ENCODE data around the gene SMIM10L2A.

Gene SMIM10L2A

GRCh38 chrX:135424469-135424868, 2.7 kb downstream of the SMIM10L2A start:
- H3K9ac ChIP-seq (ENCODE audit: low read length) = no peak overlapping the region
- no peaks in the 10 kb centered on the region for H3K9me3 ChIP-seq (ENCODE audit: control insufficient read depth, low read depth, low read length)
- no peak overlapping the region for H3K4me3 ChIP-seq (ENCODE audit: low read length)

GRCh38 chrX:135425026-135425965, 3.6 kb downstream of the SMIM10L2A start:
- H3K9ac ChIP-seq (ENCODE audit: low read length) = no peak overlapping the region
- no peak overlapping the region for H3K4me3 ChIP-seq (ENCODE audit: low read length)
- H3K4me1 ChIP-seq (ENCODE audit: control insufficient read depth, low read depth, low read length) = no peaks in the 10 kb centered on the region
- H3K36me3 ChIP-seq (ENCODE audit: control insufficient read depth, low read depth, low read length) = no peaks in the 10 kb centered on the region
- no peaks in the 10 kb centered on the region for H3K9me3 ChIP-seq (ENCODE audit: control insufficient read depth, low read depth, low read length)
- H3K27ac ChIP-seq (ENCODE audit: low read length) = no peak overlapping the region
- H3K27me3 ChIP-seq (ENCODE audit: control insufficient read depth, insufficient read depth, low read length) = no peaks in the 10 kb centered on the region

More at GRCh38 chrX:135424469-135424868, 2.7 kb downstream of the SMIM10L2A start:
- Histone ChIP-seq H3K27ac (ENCODE audit: low read length) (no peak overlapping the region), H3K4me1 (ENCODE audit: control insufficient read depth, low read depth, low read length) (no peaks in the 10 kb centered on the region), H3K36me3 (ENCODE audit: control insufficient read depth, low read depth, low read length) (no peaks in the 10 kb centered on the region), H3K27me3 (ENCODE audit: control insufficient read depth, insufficient read depth, low read length) (no peaks in the 10 kb centered on the region)

GRCh38 chrX:135429429-135429828, 7.7 kb downstream of the SMIM10L2A start:
- Histone ChIP-seq H3K36me3 (ENCODE audit: control insufficient read depth, low read depth, low read length) (no peaks in the 10 kb centered on the region), H3K4me1 (ENCODE audit: control insufficient read depth, low read depth, low read length) (no peaks in the 10 kb centered on the region), H3K4me3 (ENCODE audit: low read length) (no peak overlapping the region), H3K27me3 (ENCODE audit: control insufficient read depth, insufficient read depth, low read length) (no peaks in the 10 kb centered on the region), H3K27ac (ENCODE audit: low read length) (no peak overlapping the region), H3K9ac (ENCODE audit: low read length) (no peak overlapping the region), H3K9me3 (ENCODE audit: control insufficient read depth, low read depth, low read length) (peaks cover 5% of the 10 kb centered on the region)

- H3K27me3 ChIP-seq (ENCODE audit: control insufficient read depth, insufficient read depth, low read length) = no peaks in the 10 kb centered on the region
- no peak overlapping the region for H3K9ac ChIP-seq (ENCODE audit: low read length)
- no peak overlapping the region for H3K4me3 ChIP-seq (ENCODE audit: low read length)
- no peaks in the 10 kb centered on the region for H3K36me3 ChIP-seq (ENCODE audit: control insufficient read depth, low read depth, low read length)
- H3K27ac ChIP-seq (ENCODE audit: low read length) = no peak overlapping the region
- H3K4me1 ChIP-seq (ENCODE audit: control insufficient read depth, low read depth, low read length) = no peaks in the 10 kb centered on the region
- H3K9me3 ChIP-seq (ENCODE audit: control insufficient read depth, low read depth, low read length) = peaks cover 5% of the 10 kb centered on the region
These were observed 10.1 kb downstream of the SMIM10L2A start for GRCh38 chrX:135431886-135432285.

GRCh38 chrX:135432453-135432852, 10.7 kb downstream of the SMIM10L2A start:
- H3K27me3 ChIP-seq (ENCODE audit: control insufficient read depth, insufficient read depth, low read length) = no peaks in the 10 kb centered on the region
- no peak overlapping the region for H3K27ac ChIP-seq (ENCODE audit: low read length)
- no peak overlapping the region for H3K9ac ChIP-seq (ENCODE audit: low read length)
- peaks cover 5% of the 10 kb centered on the region for H3K9me3 ChIP-seq (ENCODE audit: control insufficient read depth, low read depth, low read length)
- no peaks in the 10 kb centered on the region for H3K4me1 ChIP-seq (ENCODE audit: control insufficient read depth, low read depth, low read length)
- H3K36me3 ChIP-seq (ENCODE audit: control insufficient read depth, low read depth, low read length) = no peaks in the 10 kb centered on the region
- H3K4me3 ChIP-seq (ENCODE audit: low read length) = no peak overlapping the region

GRCh38 chrX:135432881-135433521, 11.3 kb downstream of the SMIM10L2A start:
- no peak overlapping the region for H3K4me3 ChIP-seq (ENCODE audit: low read length)
- H3K27me3 ChIP-seq (ENCODE audit: control insufficient read depth, insufficient read depth, low read length) = no peaks in the 10 kb centered on the region
- H3K27ac ChIP-seq (ENCODE audit: low read length) = no peak overlapping the region
- H3K36me3 ChIP-seq (ENCODE audit: control insufficient read depth, low read depth, low read length) = no peaks in the 10 kb centered on the region
- no peaks in the 10 kb centered on the region for H3K4me1 ChIP-seq (ENCODE audit: control insufficient read depth, low read depth, low read length)
- no peak overlapping the region for H3K9ac ChIP-seq (ENCODE audit: low read length)
- peaks cover 5% of the 10 kb centered on the region for H3K9me3 ChIP-seq (ENCODE audit: control insufficient read depth, low read depth, low read length)

- no peak overlapping the region for H3K4me3 ChIP-seq (ENCODE audit: low read length)
- H3K36me3 ChIP-seq (ENCODE audit: control insufficient read depth, low read depth, low read length) = no peaks in the 10 kb centered on the region
- H3K9ac ChIP-seq (ENCODE audit: low read length) = no peak overlapping the region
- no peaks in the 10 kb centered on the region for H3K4me1 ChIP-seq (ENCODE audit: control insufficient read depth, low read depth, low read length)
- no peak overlapping the region for H3K27ac ChIP-seq (ENCODE audit: low read length)
- peaks cover 5% of the 10 kb centered on the region for H3K9me3 ChIP-seq (ENCODE audit: control insufficient read depth, low read depth, low read length)
- no peaks in the 10 kb centered on the region for H3K27me3 ChIP-seq (ENCODE audit: control insufficient read depth, insufficient read depth, low read length)
These were observed 11.9 kb downstream of the SMIM10L2A start for GRCh38 chrX:135433531-135434257.

GRCh38 chrX:135434258-135435138, 12.8 kb downstream of the SMIM10L2A start:
- no peak overlapping the region for H3K9ac ChIP-seq (ENCODE audit: low read length)
- H3K9me3 ChIP-seq (ENCODE audit: control insufficient read depth, low read depth, low read length) = peaks cover 5% of the 10 kb centered on the region
- no peaks in the 10 kb centered on the region for H3K27me3 ChIP-seq (ENCODE audit: control insufficient read depth, insufficient read depth, low read length)
- H3K27ac ChIP-seq (ENCODE audit: low read length) = no peak overlapping the region
- no peaks in the 10 kb centered on the region for H3K4me1 ChIP-seq (ENCODE audit: control insufficient read depth, low read depth, low read length)
- H3K4me3 ChIP-seq (ENCODE audit: low read length) = no peak overlapping the region
- H3K36me3 ChIP-seq (ENCODE audit: control insufficient read depth, low read depth, low read length) = no peaks in the 10 kb centered on the region

- Histone ChIP-seq H3K27me3 (ENCODE audit: control insufficient read depth, insufficient read depth, low read length) (no peaks in the 10 kb centered on the region), H3K9ac (ENCODE audit: low read length) (no peak overlapping the region)
These were observed 13.6 kb downstream of the SMIM10L2A start for GRCh38 chrX:135435139-135435922.

GRCh38 chrX:135435933-135436332, 14.2 kb downstream of the SMIM10L2A start:
- H3K27ac ChIP-seq (ENCODE audit: low read length) = no peak overlapping the region
- peaks cover 5% of the 10 kb centered on the region for H3K9me3 ChIP-seq (ENCODE audit: control insufficient read depth, low read depth, low read length)
- H3K9ac ChIP-seq (ENCODE audit: low read length) = no peak overlapping the region
- no peaks in the 10 kb centered on the region for H3K36me3 ChIP-seq (ENCODE audit: control insufficient read depth, low read depth, low read length)
- no peaks in the 10 kb centered on the region for H3K4me1 ChIP-seq (ENCODE audit: control insufficient read depth, low read depth, low read length)
- H3K27me3 ChIP-seq (ENCODE audit: control insufficient read depth, insufficient read depth, low read length) = no peaks in the 10 kb centered on the region
- no peak overlapping the region for H3K4me3 ChIP-seq (ENCODE audit: low read length)

More at GRCh38 chrX:135435139-135435922, 13.6 kb downstream of the SMIM10L2A start:
- no peak overlapping the region for H3K4me3 ChIP-seq (ENCODE audit: low read length)
- peaks cover 5% of the 10 kb centered on the region for H3K9me3 ChIP-seq (ENCODE audit: control insufficient read depth, low read depth, low read length)
- H3K36me3 ChIP-seq (ENCODE audit: control insufficient read depth, low read depth, low read length) = no peaks in the 10 kb centered on the region
- no peaks in the 10 kb centered on the region for H3K4me1 ChIP-seq (ENCODE audit: control insufficient read depth, low read depth, low read length)
- H3K27ac ChIP-seq (ENCODE audit: low read length) = no peak overlapping the region

All from iPS-18a (cell line).